HepG2 (cell line): ENCODE data around the gene ATP13A3. TPM values are rescaled to one million over a fixed set of nuclear protein-coding genes. Genes with fewer than 3 reads are reported as not detected.

Experiments used
- ATAC-seq: fragments of 200-7000 bp; cut with Tn5 transposase; 3 replicates; pipeline ENCODE4 v1.9.1; 2020; ENCODE audit warnings: mild to moderate bottlenecking, moderate library complexity
- BruUV-seq: library from RNA; stranded (reverse); fragments of 400-500 nt; replicated peaks from 2 replicates; lab custom pipeline; 2021; lab: Mats Ljungman, UMichigan
- CTCF ChIA-PET: fragments of 300-600 bp; formaldehyde crosslinking; extraction: SDS; loops from one replicate; lab custom pipeline; 2021; ENCODE audit warnings: low total read pairs, inconsistent platforms, low intra/inter-chr PET ratio; lab: Yijun Ruan, JAX
- POLR2A ChIA-PET: fragments of 350-600 bp; sonication (Branson Sonifier 250); formaldehyde crosslinking; loops from one replicate; lab custom pipeline; 2020; ENCODE audit warnings: antibody characterized with exemption, inconsistent platforms; lab: Yijun Ruan, JAX
- DNase-seq: peaks from one replicate; pipeline ENCODE4 v3.0.0-alpha.2; 2015; ENCODE audit warnings: low spot score
- FAIRE-seq: peaks from 3 replicates; lab custom pipeline; 2011; peaks lifted over from hg19 to GRCh38; lab: Jason Lieb, UNC
- H2AFZ ChIP-seq: one replicate; pipeline ENCODE4 v1.6.1; 2011; ENCODE audit warnings: low read length, inconsistent platforms
- H3K27ac ChIP-seq: fragments of 300-600 bp; 3 replicates; pipeline ENCODE4 v1.8.0; 2011; ENCODE audit warnings: mixed run types, mild to moderate bottlenecking, mixed read lengths, low read length, inconsistent platforms; ENCODE audit not compliant: insufficient read depth; ENCODE audit errors: extremely low read length
- H3K27me3 ChIP-seq, 2 experiments: fragments of 200-600 bp in 1 of 2; 2 replicates in 1 of 2; 3 replicates in 1 of 2; pipeline versions ENCODE4 v1.6.0 to v1.8.0; 2011; ENCODE audit warnings: low read length in 2 of 2, mild to moderate bottlenecking in 2 of 2, moderate library complexity in 2 of 2, inconsistent platforms in 1 of 2; ENCODE audit not compliant: insufficient read depth in 2 of 2, control insufficient read depth in 1 of 2
- H3K36me3 ChIP-seq, 2 experiments: fragments of 200-600 bp in 1 of 2; replicated peaks in 1 of 2; 2 replicates in 1 of 2; 3 replicates in 1 of 2; pipeline versions ENCODE4 v1.5.1 to v1.8.0; 2011; ENCODE audit warnings: low read length in 2 of 2, inconsistent platforms in 1 of 2; ENCODE audit not compliant: insufficient read depth in 2 of 2, control insufficient read depth in 1 of 2
- H3K4me1 ChIP-seq: 2 replicates; pipeline ENCODE4 v1.5.1; 2012; ENCODE audit warnings: low read length, inconsistent platforms; ENCODE audit not compliant: insufficient read depth
- H3K4me2 ChIP-seq: 2 replicates; pipeline ENCODE4 v1.6.0; 2011; ENCODE audit warnings: low read depth, low read length, inconsistent platforms
- H3K4me3 ChIP-seq, 3 experiments: fragments of 200-600 bp in 1 of 3; sonication (generic), shearing (Covaris generic) in 1 of 3; replicated peaks in 1 of 3; 2 replicates each; pipeline ENCODE4 v1.5.1; 2011 to 2016; ENCODE audit warnings: low read length in 3 of 3, inconsistent platforms in 2 of 3, low read depth in 2 of 3, mild to moderate bottlenecking in 2 of 3, control low read depth in 1 of 3, mixed read lengths in 1 of 3; ENCODE audit not compliant: insufficient read depth in 1 of 3
- H3K79me2 ChIP-seq: one replicate; pipeline ENCODE4 v1.6.1; 2011; ENCODE audit warnings: low read length, inconsistent platforms; ENCODE audit not compliant: insufficient read depth
- H3K9ac ChIP-seq: 2 replicates; pipeline ENCODE4 v1.6.0; 2011; ENCODE audit warnings: mild to moderate bottlenecking, low read depth, low read length, inconsistent platforms; ENCODE audit not compliant: insufficient read depth
- H3K9me3 ChIP-seq: 2 replicates; pipeline ENCODE4 v1.5.1; 2012; ENCODE audit warnings: mild to moderate bottlenecking, low read length
- H4K20me1 ChIP-seq: 2 replicates; pipeline ENCODE4 v1.6.0; 2011; ENCODE audit warnings: inconsistent platforms, mild to moderate bottlenecking, low read length, moderate library complexity; ENCODE audit not compliant: insufficient read depth
- AKNA ChIP-seq: sonication (generic); formaldehyde crosslinking; IDR thresholded peaks from 2 replicates; pipeline ENCODE4 v1.4.0; 2020; ENCODE audit warnings: missing genetic modification reagents, borderline replicate concordance
- BORCS8-MEF2B ChIP-seq: sonication (generic); formaldehyde crosslinking; IDR thresholded peaks from 2 replicates; pipeline ENCODE4 v1.8.0; 2022; ENCODE audit warnings: mild to moderate bottlenecking, missing genetic modification reagents
- HCFC1 ChIP-seq: fragments of 150-350 bp; IDR thresholded peaks from 2 replicates; pipeline ENCODE4 v1.6.1; 2014; ENCODE audit warnings: low read depth, low read length
- HNRNPLL ChIP-seq: fragments of 200-400 bp; formaldehyde crosslinking; IDR thresholded peaks from 2 replicates; pipeline ENCODE4 v1.6.1; 2017; ENCODE audit warnings: mild to moderate bottlenecking, low read depth, low read length; ENCODE audit not compliant: poor library complexity, severe bottlenecking
- HOXA3 ChIP-seq: sonication (generic); formaldehyde crosslinking; IDR thresholded peaks from 2 replicates; pipeline ENCODE4 v1.5.0; 2020; ENCODE audit warnings: missing genetic modification reagents
- KLF12 ChIP-seq: sonication (generic); formaldehyde crosslinking; IDR thresholded peaks from 2 replicates; pipeline ENCODE4 v1.4.0; 2020; ENCODE audit warnings: missing genetic modification reagents, borderline replicate concordance
- NFIB ChIP-seq: sonication (generic); formaldehyde crosslinking; IDR thresholded peaks from 2 replicates; pipeline ENCODE4 v1.9.0; 2021; ENCODE audit warnings: missing genetic modification reagents, mild to moderate bottlenecking, borderline replicate concordance
- NFKB2 ChIP-seq: sonication (generic); formaldehyde crosslinking; IDR thresholded peaks from 2 replicates; pipeline ENCODE4 v1.4.0; 2020; ENCODE audit warnings: missing genetic modification reagents, borderline replicate concordance
- RORA ChIP-seq: sonication (generic); formaldehyde crosslinking; IDR thresholded peaks from 2 replicates; pipeline ENCODE4 v1.5.0; 2020; ENCODE audit warnings: mild to moderate bottlenecking, missing genetic modification reagents, moderate library complexity
- SUZ12 ChIP-seq: fragments of 150-350 bp; IDR thresholded peaks from 2 replicates; pipeline ENCODE4 v1.6.1; 2014; ENCODE audit warnings: low read depth, low read length
- THAP11 ChIP-seq: IDR thresholded peaks from 2 replicates; pipeline ENCODE4 v1.6.1; 2016; ENCODE audit warnings: missing biosample characterization, missing genetic modification reagents
- U2AF2 ChIP-seq: fragments of 200-400 bp; formaldehyde crosslinking; IDR thresholded peaks from 2 replicates; pipeline ENCODE4 v1.6.1; 2017; ENCODE audit warnings: low read depth, mild to moderate bottlenecking, low read length
- WIZ ChIP-seq: sonication (generic); formaldehyde crosslinking; IDR thresholded peaks from 2 replicates; pipeline ENCODE4 v1.5.1; 2020; ENCODE audit warnings: mild to moderate bottlenecking, missing genetic modification reagents
- ZFP62 ChIP-seq: sonication (generic); formaldehyde crosslinking; IDR thresholded peaks from 2 replicates; pipeline ENCODE4 v1.4.0; 2020; ENCODE audit warnings: missing genetic modification reagents
- ZNF274 ChIP-seq: sonication (generic); formaldehyde crosslinking; IDR thresholded peaks from 2 replicates; pipeline ENCODE4 v1.5.1; 2020; ENCODE audit warnings: mild to moderate bottlenecking, missing genetic modification reagents
- ZNF350 ChIP-seq: sonication (generic); formaldehyde crosslinking; IDR thresholded peaks from 2 replicates; pipeline ENCODE4 v1.4.0; 2020; ENCODE audit warnings: mild to moderate bottlenecking, low read depth, missing genetic modification reagents, borderline replicate concordance
- ZNF574 ChIP-seq: sonication (generic); formaldehyde crosslinking; IDR thresholded peaks from 2 replicates; pipeline ENCODE4 v1.4.0; 2020; ENCODE audit warnings: missing genetic modification reagents
- ZNF773 ChIP-seq: sonication (generic); formaldehyde crosslinking; IDR thresholded peaks from 2 replicates; pipeline ENCODE4 v1.4.0; 2020; ENCODE audit warnings: missing genetic modification reagents, borderline replicate concordance
- WGBS: methylation state at CpG from one replicate; pipeline ENCODE4 v1.1.6; 2017; ENCODE audit warnings: low lambda C conversion rate; 5-methylcytosine and 5-hydroxymethylcytosine counted together
- in situ Hi-C: cut with HindIII; loops from 2 replicates; pipeline ENCODE4 v1.10.0; 2017; ENCODE audit warnings: low pct_unique_long_range_greater_than_20kb; ENCODE audit not compliant: extremely low pct_ligation_motif_present
- intact Hi-C: fragments of 100-400 bp; cut with micrococcal nuclease; formaldehyde crosslinking; loops from one replicate; pipeline ENCODE4 v1.10.0; 2022; ENCODE audit not compliant: unreplicated experiment
- polyA plus RNA-seq, 8 experiments: library from polyadenylated mRNA; depleted of rRNA in 3 of 8; stranded (reverse) in 7 of 8; unstranded in 1 of 8; fragments of >200 nt; fragmentation: Illumina TruSeq in 4 of 8; extraction: Trizol in 4 of 8; gene quantifications; 2 replicates each; pipeline versions ENCODE4 v1.2.1 to v1.2.3, GENCODE V29; 2011 to 2016; ENCODE audit warnings: low read depth in 4 of 8, missing spikeins in 1 of 8, mixed read lengths in 1 of 8; ENCODE audit not compliant: insufficient read depth in 1 of 8
- total RNA-seq, 5 experiments: library from RNA; depleted of rRNA; stranded (reverse); fragments of >200 nt; fragmentation: Illumina TruSeq; extraction: Trizol; gene quantifications; 2 replicates each; pipeline ENCODE4 v1.2.3, GENCODE V29; 2016; ENCODE audit warnings: low read depth in 1 of 5

ATP13A3 gene
- total and polyA plus RNA-seq, 2 of the 13 experiments (the other 11 are each of a cell fraction or from before 2014, with no cell fraction given) = 44.9 to 80.8 TPM

- no peaks in the 10 kb centered on the region for H4K20me1 ChIP-seq
- no peaks in the 10 kb centered on the region for H3K27me3 ChIP-seq
- TF ChIP-seq RORA (CRISPR knock-in tag) = no peak
- no peak for TF ChIP-seq THAP11 (CRISPR knock-in tag)
- TF ChIP-seq HCFC1 = no peak
- no peak for TF ChIP-seq ZNF574 (CRISPR knock-in tag)
- TF ChIP-seq NFIB (CRISPR knock-in tag) = no peak
- TF ChIP-seq WIZ = no peak
- TF ChIP-seq ZNF773 (CRISPR knock-in tag) = no peak
- TF ChIP-seq HOXA3 (CRISPR knock-in tag) = no peak
- TF ChIP-seq ZNF274 (CRISPR knock-in tag) = no peak
- TF ChIP-seq BORCS8-MEF2B (CRISPR knock-in tag) = no peak
- no peak for TF ChIP-seq ZNF350 (CRISPR knock-in tag)
- no peak for TF ChIP-seq AKNA
- TF ChIP-seq HNRNPLL = no peak
- TF ChIP-seq KLF12 (CRISPR knock-in tag) = no peak
- TF ChIP-seq ZFP62 (CRISPR knock-in tag) = no peak
- TF ChIP-seq U2AF2 = no peak
- TF ChIP-seq NFKB2 = no peak
- TF ChIP-seq SUZ12 = no peak
- TF ChIP-seq, all 625 proteins: peak for 0
- 96% methylated on average over 1 of the region's 1 CpG for WGBS
- intact Hi-C loops = no loop called here
- ChIA-PET POLR2A (no interaction called here), CTCF (no interaction called here)
- no peak for DNase-seq
- Histone ChIP-seq H2AFZ (no peak overlapping the region), H3K4me2 (no peak overlapping the region), H3K9me3 (no peaks in the 10 kb centered on the region), H3K9ac (no peak overlapping the region), H3K36me3 (peaks cover 15 to 58% of the 10 kb centered on the region in 2 experiments), H3K4me1 (no peaks in the 10 kb centered on the region), H3K27ac (no peak overlapping the region), H3K79me2 (no peaks in the 10 kb centered on the region), H3K4me3 (no peak overlapping the region)
- ATAC-seq = no peak
- in situ Hi-C loops = no loop called here
- no TSS peak for BruUV-seq
- no peak for FAIRE-seq
These were observed 62.4 kb downstream of the ATP13A3 start for GRCh38 chr3:194424373-194424772.
